ENCODE results near the gene SLC51A.
A peak's percentile ranks its signal among the peaks of the same experiment; 100 is the strongest.
"Not testable (repeated sequence)": the region's sequence is repeated elsewhere in the genome, so short reads cannot be mapped to it uniquely, and the experiment has no call there.

The SLC51A gene

DNA sequence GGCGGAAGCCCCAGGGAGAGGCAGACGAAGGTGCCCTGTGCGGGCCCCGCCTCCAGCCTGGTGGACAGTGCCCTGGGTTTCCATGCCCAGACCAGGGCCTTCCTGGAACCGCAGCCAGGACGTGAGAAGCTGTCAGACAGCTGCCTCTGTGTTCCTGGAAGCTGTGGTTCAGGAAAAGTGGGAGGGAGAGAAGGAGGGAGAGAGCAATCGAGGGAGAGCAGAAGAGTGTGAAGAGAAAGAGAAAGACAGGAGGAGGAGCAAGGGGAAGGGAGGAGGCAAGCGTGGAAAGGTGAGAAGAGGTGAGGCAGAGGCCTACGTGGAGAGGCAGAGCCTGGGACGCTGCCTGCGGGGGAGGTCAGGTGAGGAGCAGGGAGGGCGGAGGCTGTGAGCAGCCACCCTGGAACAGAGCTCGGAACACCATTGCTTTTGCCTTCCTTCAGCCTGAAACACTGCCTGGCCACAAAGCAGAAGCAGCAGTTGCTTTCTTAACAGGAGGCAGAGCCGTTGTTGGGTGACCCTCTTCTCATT lies 23.7 kb upstream of the SLC51A start:
- DNase-seq (ENCODE audit: low read depth, low spot score) = no peak
- no peak overlapping the region for H3K4me3 ChIP-seq (ENCODE audit: low read length)

DNA sequence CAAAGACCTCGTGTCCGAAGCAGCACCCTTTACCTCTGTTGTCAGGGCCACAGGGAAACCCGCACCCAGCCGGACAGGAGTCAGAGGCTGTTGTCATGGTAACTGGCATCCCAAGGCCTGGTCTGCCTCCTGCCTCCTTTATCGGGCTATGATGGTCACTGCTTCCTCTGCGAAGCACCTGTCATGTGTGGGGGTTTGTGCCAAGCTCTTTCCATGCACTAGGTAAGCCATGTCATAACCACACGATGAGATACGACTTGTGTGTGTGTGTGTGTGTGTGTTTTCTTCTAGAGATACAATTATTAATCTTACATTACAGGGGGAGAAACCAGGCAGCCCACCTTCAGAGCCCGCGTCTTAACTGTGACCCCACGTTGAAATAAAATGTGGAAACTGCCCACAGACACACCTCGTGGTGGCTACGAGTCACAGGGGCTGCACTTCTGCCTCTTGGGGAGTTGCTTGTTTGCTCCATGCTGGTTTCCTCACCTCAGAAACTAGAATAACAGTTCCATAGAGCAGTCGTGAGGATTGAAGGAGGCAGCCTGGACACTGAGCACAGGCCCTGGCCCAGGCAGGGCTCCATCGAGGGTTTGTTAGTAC lies 23.1 kb upstream of the SLC51A start:
- DNase-seq (ENCODE audit: low read depth, low spot score) = no peak
- no peak overlapping the region for H3K4me3 ChIP-seq (ENCODE audit: low read length)

DNA sequence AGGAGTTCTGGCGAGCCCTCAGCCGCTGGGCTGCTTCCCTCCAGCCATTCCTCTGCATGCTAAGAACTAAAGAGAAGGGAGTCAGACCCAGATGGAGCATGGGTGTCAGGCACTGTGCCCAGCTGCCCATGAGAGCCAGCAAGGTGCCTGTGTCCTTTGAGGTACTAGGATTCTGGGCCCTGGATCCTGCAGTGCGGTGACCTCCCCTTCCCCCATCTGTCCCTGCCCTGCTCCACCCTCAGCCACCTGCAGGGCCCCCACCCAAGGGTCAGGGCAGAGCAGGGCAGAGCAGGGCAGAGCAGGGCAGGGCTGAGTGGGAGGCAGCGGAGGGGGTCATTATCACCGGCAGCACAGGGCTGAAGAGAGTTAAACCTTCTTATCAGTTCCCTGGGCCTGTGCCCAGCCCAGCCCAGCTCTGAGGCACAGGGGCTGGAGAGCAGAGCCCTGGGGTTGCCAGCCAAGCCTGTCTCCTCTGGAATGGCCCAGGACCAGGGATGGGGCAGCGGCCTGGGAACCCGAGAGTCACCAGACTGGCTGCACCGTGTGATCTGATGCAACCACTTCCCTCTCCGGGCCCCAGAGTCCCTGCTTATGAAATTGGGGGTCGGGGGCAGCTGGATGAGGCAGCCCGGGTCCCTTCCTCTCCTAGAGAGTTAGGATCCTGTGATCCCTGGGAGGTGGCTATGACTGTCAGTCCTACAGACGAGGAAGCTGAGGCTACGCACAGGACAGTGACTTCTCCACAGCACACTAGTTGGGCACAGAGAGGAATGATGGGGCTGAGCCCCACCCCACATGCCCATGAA lies 22.4 kb upstream of the SLC51A start:
- H3K4me3 ChIP-seq (ENCODE audit: low read length) = no peak overlapping the region
- DNase-seq (ENCODE audit: low read depth, low spot score) = no peak

DNA sequence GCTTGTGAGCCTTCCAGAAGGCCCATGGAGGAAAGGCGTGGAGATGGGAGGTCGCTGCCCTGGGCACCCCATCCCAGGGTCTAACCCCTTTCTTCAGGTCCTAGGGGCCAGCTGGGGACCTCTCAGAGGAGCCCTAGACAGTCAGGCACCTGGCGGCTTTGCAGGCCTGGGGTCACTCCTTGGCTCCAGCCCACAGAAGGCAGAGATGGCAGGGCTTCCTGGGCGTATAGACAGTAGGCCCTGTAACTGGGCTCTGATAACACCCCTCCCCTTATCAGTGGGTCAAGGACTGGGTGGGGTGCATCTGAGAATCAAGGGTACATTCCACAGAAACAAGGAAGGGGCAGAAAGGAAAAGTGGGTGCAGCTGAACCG lies 21.8 kb upstream of the SLC51A start:
- DNase-seq (ENCODE audit: low read depth, low spot score) = no peak

GRCh38 chr3:196195664-196196265 lies 20.6 kb upstream of the SLC51A start:
- no peak for DNase-seq (ENCODE audit: low read depth, low spot score)

More for the DNA sequence above, 21.8 kb upstream of the SLC51A start:
- H3K4me3 ChIP-seq (ENCODE audit: low read length) = no peak overlapping the region

DNA sequence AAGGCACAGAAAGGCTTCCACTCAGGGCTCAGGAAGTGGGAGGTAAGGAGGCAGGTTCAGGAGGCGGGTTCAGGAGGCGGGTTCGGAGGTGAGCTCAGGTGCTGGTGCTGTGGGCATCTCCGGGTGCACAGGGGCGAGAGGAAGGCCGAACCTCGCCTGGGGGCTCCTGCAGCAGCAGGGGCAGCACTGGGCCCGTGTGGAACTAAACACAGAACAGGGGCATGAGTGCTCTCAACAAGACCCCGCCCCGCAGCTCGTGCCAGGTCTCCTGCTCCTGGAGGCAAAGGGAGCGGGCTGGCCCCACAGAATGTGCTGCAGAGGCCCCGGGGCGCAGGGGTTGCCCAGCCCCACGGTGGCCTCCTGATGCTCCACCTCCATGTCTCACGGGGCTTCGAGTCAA lies 18.8 kb upstream of the SLC51A start:
- H3K4me3 ChIP-seq (ENCODE audit: low read length) = no peak overlapping the region
- DNase-seq (ENCODE audit: low read depth, low spot score) = no peak

More at GRCh38 chr3:196195664-196196265, 20.6 kb upstream of the SLC51A start:
- no peak overlapping the region for H3K4me3 ChIP-seq (ENCODE audit: low read length)

DNA sequence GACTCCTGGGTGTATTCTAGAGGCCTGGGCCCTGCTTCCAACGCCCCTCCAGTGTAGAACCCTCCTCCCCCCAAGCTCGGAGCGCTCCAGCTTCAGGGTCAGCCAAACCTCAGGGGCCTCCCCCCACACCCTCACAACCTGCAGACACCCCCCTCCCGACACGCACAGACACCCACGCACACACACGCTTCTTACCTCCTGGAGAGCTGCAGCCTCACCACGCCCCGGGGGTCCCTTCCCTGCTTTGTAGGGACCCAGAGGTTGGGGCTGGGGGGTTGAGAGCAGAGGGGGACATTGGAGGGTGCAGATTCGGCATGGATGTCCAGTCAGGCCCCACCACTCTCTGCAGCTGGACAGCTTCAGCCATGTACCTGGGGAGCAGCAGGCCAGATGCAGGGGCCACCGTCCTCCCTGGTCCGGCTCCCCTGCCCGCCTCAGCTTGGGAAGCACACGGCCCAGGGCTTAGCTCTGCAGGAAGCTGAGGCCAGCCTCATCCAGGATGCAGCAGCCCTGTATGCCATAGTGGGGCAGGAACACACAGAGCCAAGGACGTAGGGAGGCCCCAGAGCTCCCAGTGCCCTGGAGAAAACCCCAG lies 18.2 kb upstream of the SLC51A start:
- no peak for DNase-seq (ENCODE audit: low read depth, low spot score)
- no peak overlapping the region for H3K4me3 ChIP-seq (ENCODE audit: low read length)

DNA sequence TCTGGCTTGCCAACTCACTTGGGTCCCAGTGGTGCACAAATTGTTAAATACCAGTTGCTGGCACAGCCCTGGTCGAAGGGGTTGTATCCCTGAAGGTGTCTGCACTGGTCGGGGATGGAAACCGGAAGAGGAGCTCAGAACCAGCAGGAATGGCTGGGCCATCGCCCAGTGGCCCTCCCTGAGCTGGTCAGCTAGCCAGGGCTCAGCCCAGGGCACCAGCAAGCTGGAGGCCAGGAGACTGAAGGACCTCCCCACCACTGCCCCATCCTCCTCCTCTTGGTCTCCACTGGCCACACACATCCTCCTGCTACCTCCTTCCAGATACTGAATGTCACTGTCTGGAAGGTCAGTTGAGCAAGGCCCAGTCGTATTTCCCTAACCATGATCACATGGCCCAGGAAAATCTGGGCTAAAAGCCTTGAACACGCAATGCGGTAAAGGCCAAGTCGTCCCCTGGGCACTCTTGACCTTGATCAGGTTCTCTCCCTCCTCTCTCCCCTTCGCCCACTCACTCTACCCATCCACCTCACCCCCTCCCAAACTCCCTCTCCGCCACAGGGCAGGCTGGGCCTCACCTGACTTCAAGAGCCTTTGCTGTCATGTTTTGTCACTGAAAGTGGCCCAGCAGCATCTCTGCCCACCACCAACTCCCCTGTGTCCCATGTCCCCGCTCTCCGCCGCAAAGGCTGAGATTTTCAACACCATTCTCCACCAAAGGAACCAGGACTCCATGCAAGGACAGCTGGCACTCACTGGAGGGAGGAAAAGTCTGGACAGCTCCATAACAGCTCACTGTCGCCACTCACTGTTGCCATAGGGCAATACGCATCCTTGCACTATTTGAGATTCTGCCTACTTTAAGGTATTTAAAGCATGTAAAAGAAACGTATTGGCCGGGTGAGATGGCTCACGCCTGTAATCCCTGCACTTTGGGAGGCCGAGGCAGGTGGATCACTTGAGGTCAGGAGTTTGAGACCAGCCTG lies 17.3 kb upstream of the SLC51A start:
- no peak overlapping the region for H3K4me3 ChIP-seq (ENCODE audit: low read length)
- DNase-seq (ENCODE audit: low read depth, low spot score) = no peak

DNA sequence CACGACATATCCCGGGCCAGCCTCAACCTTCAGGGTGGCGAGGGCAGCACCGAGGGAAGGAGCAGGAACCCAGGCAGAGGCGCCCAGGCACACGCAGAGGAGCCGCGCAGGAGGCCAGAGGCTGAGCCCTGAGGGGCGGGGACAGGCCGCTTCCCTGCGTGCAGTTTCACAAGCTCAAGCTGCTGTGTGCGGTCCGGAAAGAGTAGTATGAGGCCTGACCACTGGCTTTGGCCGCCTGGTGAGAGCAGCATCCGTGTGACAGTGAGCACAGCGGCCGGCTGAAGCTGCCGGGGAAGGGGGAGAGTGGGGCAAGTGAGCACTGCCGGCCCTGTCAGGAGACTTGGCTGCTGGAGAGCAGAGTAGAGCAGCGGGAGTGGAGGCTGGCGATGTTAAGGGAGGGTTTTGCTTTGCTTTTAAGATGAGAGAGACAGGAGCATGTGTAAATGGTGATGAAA lies 13.8 kb upstream of the SLC51A start:
- H3K4me3 ChIP-seq (ENCODE audit: low read length) = no peak overlapping the region
- no peak for DNase-seq (ENCODE audit: low read depth, low spot score)

- no peak overlapping the region for H3K4me3 ChIP-seq (ENCODE audit: low read length)
Observed at GRCh38 chr3:196203846-196204245, 12.5 kb upstream of the SLC51A start.

DNA sequence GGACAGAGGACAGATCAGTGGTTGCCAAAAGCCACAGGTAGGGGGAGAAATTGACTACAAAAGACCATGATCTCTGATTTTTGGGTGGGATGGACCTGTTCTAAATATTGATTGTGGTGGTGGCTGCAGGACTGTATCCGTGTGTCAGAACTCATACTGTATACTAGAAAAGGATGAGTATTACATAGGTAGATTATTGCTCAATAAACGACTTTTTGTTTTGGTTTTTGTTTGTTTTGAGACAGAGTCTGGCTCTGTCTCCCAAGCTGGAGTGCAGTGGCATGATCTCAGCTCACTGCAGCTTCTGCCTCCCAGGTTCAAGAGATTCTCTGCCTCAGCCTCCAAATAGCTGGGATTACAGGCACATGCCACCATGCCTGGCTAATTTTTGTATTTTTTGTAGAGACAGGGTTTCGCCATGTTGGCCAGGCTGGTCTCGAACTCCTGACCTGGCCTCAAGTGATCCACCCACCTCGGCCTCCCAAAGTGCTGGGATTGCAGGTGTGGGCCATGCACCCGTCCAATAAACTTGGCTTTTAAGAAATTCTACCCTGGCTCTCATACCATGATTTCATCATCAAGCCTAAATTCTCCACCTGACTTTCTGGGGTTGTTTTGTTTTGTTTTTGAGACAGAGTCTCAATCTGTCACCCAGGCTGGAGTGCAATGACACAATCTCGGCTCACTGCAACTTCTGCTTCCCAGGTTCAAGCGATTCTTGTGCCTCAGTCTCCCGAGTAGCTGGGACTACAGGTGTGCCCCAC lies 10.7 kb upstream of the SLC51A start:
- DNase-seq (ENCODE audit: low read depth, low spot score); H3K4me3 ChIP-seq (ENCODE audit: low read length): not testable (repeated sequence)

More at GRCh38 chr3:196203846-196204245, 12.5 kb upstream of the SLC51A start:
- DNase-seq (ENCODE audit: low read depth, low spot score) = no peak

GRCh38 chr3:196207159-196207832 lies 9.0 kb upstream of the SLC51A start:
- H3K4me3 ChIP-seq (ENCODE audit: low read length) = no peak overlapping the region

DNA sequence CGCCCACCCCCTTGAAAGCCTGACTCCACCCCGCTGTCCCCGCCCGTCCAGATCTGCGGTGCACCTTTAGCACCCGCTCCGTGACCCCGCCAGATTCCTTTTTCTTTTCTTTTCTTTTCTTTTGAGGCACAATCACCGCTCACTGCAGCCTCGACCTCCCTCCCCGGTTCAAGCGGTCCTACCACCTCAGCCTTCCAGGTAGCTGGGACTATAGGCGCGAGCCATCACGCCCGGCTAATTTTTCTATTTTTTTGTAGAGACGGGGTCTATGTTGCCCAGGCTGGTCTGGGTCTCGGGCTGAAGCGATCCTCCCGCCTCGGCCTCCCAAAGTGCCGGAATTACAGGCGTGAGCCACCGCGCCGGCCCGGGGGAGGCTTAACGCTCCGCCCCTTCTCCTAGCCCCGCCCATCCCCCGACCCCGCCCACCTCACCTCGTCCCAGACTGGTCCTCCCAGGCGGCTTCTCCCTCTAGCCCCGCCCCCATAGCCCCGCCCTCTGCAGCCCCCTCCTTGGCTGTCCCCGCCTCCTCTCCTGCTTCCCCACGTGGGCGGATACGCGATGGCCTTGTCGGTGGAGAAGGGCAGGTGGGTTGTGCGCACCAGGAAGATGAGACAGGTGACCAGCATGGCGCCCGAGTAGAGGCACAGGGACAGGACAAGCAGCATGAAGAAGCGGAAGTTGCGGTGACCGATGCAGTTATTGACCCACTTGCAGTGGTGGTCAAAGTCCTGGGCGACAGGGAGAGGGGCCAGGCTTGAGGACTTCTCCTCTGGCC lies 8.3 kb upstream of the SLC51A start:
- DNase-seq (ENCODE audit: low read depth, low spot score) = no peak
- H3K4me3 ChIP-seq (ENCODE audit: low read length) = peak overlapping the region; percentile 32

More at GRCh38 chr3:196207159-196207832, 9.0 kb upstream of the SLC51A start:
- no peak for DNase-seq (ENCODE audit: low read depth, low spot score)

GRCh38 chr3:196208942-196209695 lies 7.2 kb upstream of the SLC51A start:
- DNase-seq (ENCODE audit: low read depth, low spot score) = no peak
- no peak overlapping the region for H3K4me3 ChIP-seq (ENCODE audit: low read length)

DNA sequence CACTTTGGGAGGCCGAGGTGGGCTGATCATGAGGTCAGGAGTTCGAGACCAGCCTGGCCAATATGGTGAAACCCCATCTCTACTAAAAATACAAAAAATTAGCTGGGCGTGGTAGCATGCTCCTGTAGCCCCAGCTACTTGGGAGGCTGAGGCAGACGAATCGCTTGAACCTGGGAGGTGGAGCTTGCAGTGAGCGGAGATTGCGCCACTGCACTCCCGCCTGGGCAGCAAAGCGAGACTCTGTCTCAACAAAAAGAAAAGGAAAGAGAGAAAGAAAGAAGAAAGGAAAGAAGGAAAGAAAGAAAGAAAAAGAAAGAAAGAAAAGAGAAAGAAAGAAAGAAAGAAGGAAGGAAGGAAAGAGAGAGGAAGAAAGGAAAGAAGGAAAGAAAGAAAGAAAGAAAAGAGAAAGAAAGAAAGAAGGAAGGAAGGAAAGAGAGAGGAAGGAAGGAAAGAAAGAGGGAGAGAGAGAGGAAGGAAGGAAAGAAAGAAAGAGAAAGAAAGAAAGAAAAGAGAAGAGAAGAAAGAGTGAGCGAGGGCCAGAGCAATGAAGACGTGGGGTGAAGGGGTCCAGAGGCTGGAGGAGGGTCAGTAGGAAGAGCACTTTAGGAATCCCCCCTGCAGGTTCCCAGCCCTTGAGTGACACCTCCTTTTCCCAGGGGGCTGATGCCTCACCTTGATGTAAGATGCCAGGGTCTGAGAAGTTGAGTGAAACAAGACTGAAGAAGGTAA lies 6.2 kb upstream of the SLC51A start:
- not testable (repeated sequence) for H3K4me3 ChIP-seq (ENCODE audit: low read length); DNase-seq (ENCODE audit: low read depth, low spot score)

Measured in Jurkat, Clone E6-1 (cell line).